Endometrial microvascular endothelial cells (primary cell): ENCODE data around the gene ANKRD27. TPM values are rescaled to one million over a fixed set of nuclear protein-coding genes. Genes with fewer than 3 reads are reported as not detected.
"Not testable (repeated sequence)": the region's sequence is repeated elsewhere in the genome, so short reads cannot be mapped to it uniquely, and the experiment has no call there.

Experiments
- in situ Hi-C: cut with HindIII; loops from 2 replicates; pipeline ENCODE4 v1.10.0; 2017; ENCODE audit warnings: low sequenced_read_pairs, low pct_unique_long_range_greater_than_20kb; ENCODE audit errors: inconsistent ontology term
- total RNA-seq: library from RNA; depleted of rRNA; stranded (reverse); fragments of >200 nt; gene quantifications from one replicate; pipeline ENCODE4 v1.2.3, GENCODE V29; 2015; ENCODE audit errors: inconsistent ontology term

Gene ANKRD27
- total RNA-seq, 1 donor from 2014 or later: 34.8 TPM

- in situ Hi-C loops: no loop called here
These were observed 55.8 kb downstream of the ANKRD27 start for GRCh38 chr19:32619051-32619685.

GRCh38 chr19:32615569-32615968 lies 59.4 kb downstream of the ANKRD27 start:
- in situ Hi-C loops: no loop called here

GRCh38 chr19:32614916-32615315 lies 60.1 kb downstream of the ANKRD27 start:
- in situ Hi-C loops: no loop called here

GRCh38 chr19:32613008-32613407 lies 62.0 kb downstream of the ANKRD27 start:
- in situ Hi-C loops: no loop called here

GRCh38 chr19:32611161-32611560 lies 63.8 kb downstream of the ANKRD27 start:
- in situ Hi-C loops: no loop called here

GRCh38 chr19:32607479-32607878 lies 67.5 kb downstream of the ANKRD27 start:
- in situ Hi-C loops: no loop called here

GRCh38 chr19:32606289-32606688 lies 68.7 kb downstream of the ANKRD27 start:
- in situ Hi-C loops: no loop called here

- in situ Hi-C loops: no loop called here
These were observed 69.4 kb downstream of the ANKRD27 start for GRCh38 chr19:32605544-32605943.

GRCh38 chr19:32603961-32604360 lies 71.0 kb downstream of the ANKRD27 start:
- in situ Hi-C loops: no loop called here

- in situ Hi-C loops: no loop called here
These were observed 75.2 kb downstream of the ANKRD27 start for GRCh38 chr19:32599736-32600157.

- in situ Hi-C loops: no loop called here
These were observed 75.7 kb downstream of the ANKRD27 start for GRCh38 chr19:32599258-32599657.

GRCh38 chr19:32598022-32598421 lies 77.0 kb downstream of the ANKRD27 start:
- in situ Hi-C loops: no loop called here

- in situ Hi-C loops: no loop called here
These were observed 79.5 kb downstream of the ANKRD27 start for GRCh38 chr19:32595491-32595890.

GRCh38 chr19:32594021-32594420 lies 81.0 kb downstream of the ANKRD27 start:
- in situ Hi-C loops: no loop called here

- in situ Hi-C loops: not testable (repeated sequence)
These were observed 87.1 kb downstream of the ANKRD27 start for GRCh38 chr19:32587747-32588504.

- in situ Hi-C loops: no loop called here
These were observed 93.2 kb downstream of the ANKRD27 start for GRCh38 chr19:32581705-32582179.

- in situ Hi-C loops: no loop called here
These were observed 93.9 kb downstream of the ANKRD27 start, which contains the start of gene PDCD5 for GRCh38 chr19:32580901-32581704. PDCD5 (plus strand) TSS chr19:32581190; CDS start chr19:32581262, 72 bp downstream.

GRCh38 chr19:32580353-32580900 lies 94.6 kb downstream of the ANKRD27 start:
- in situ Hi-C loops: no loop called here

- in situ Hi-C loops: no loop called here
These were observed 98.2 kb downstream of the ANKRD27 start for GRCh38 chr19:32576790-32577189.
